ENCODE data around the gene ZSCAN4. TPM values are rescaled to one million over a fixed set of nuclear protein-coding genes. Genes with fewer than 3 reads are reported as not detected.

The ZSCAN4 gene
- not detected for total RNA-seq

GRCh38 chr19:57668635-57669034 is at the start of gene ZSCAN4:
Gene ZSCAN4, plus strand, starts transcription at chr19:57668935. Its CDS starts 7,211 bp downstream, at chr19:57676146.
- intact Hi-C loops (cut with micrococcal nuclease): no loop called here
- no peaks in the 10 kb centered on the region for H3K36me3 Mint-ChIP-seq (ENCODE audit: low read depth)
- CTCF ChIA-PET: no interaction called here
- no peak within 1 kb of the TSS for H3K4me3 Mint-ChIP-seq
- H3K9me3 Mint-ChIP-seq: peaks cover 8% of the 10 kb centered on the region
- peaks cover 42% of the 10 kb centered on the region for H3K27me3 Mint-ChIP-seq (ENCODE audit: low read depth)
- DNase-seq: no peak
- no peak within 1 kb of the TSS for H3K27ac Mint-ChIP-seq
- peaks cover 2% of the 10 kb centered on the region for H3K4me1 Mint-ChIP-seq (ENCODE audit: low read depth)

GRCh38 chr19:57620673-57621348 is 47.9 kb upstream of the ZSCAN4 start:
- intact Hi-C loops (cut with micrococcal nuclease): no loop called here
- Mint-ChIP-seq H3K27me3 (ENCODE audit: low read depth) (no peaks in the 10 kb centered on the region), H3K4me3 (no peak overlapping the region), H3K36me3 (ENCODE audit: low read depth) (peaks cover 92% of the 10 kb centered on the region), H3K4me1 (ENCODE audit: low read depth) (peaks cover 9% of the 10 kb centered on the region), H3K9me3 (peaks cover 89% of the 10 kb centered on the region), H3K27ac (no peak overlapping the region)
- CTCF ChIA-PET: no interaction called here
- DNase-seq: no peak

DNA sequence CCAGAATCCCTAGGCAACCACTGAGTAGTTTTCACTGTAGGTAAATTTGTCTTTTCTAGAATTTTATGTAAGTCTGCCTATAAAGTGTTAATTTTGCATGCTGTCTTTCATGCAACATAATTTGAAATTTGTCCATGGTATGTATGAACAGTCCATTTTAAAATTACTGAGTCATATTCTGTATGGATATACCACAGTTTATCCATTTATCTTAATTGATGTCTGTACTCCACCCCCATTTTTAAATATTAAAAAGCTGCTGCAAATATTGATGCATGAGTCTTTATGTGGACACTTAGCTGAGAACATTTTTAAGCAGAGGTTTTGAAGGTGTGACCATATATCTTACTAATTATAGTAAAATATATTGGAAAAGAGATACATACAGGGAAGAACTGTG is 45.6 kb upstream of the ZSCAN4 start:
- peaks cover 77% of the 10 kb centered on the region for H3K9me3 Mint-ChIP-seq
- H3K4me3 Mint-ChIP-seq: no peak overlapping the region
- no peak overlapping the region for H3K27ac Mint-ChIP-seq
- H3K36me3 Mint-ChIP-seq (ENCODE audit: low read depth): peaks cover 71% of the 10 kb centered on the region
- intact Hi-C loops (cut with micrococcal nuclease): no loop called here
- H3K4me1 Mint-ChIP-seq (ENCODE audit: low read depth): no peaks in the 10 kb centered on the region
- no peak for DNase-seq
- no peaks in the 10 kb centered on the region for H3K27me3 Mint-ChIP-seq (ENCODE audit: low read depth)
- CTCF ChIA-PET: no interaction called here

DNA sequence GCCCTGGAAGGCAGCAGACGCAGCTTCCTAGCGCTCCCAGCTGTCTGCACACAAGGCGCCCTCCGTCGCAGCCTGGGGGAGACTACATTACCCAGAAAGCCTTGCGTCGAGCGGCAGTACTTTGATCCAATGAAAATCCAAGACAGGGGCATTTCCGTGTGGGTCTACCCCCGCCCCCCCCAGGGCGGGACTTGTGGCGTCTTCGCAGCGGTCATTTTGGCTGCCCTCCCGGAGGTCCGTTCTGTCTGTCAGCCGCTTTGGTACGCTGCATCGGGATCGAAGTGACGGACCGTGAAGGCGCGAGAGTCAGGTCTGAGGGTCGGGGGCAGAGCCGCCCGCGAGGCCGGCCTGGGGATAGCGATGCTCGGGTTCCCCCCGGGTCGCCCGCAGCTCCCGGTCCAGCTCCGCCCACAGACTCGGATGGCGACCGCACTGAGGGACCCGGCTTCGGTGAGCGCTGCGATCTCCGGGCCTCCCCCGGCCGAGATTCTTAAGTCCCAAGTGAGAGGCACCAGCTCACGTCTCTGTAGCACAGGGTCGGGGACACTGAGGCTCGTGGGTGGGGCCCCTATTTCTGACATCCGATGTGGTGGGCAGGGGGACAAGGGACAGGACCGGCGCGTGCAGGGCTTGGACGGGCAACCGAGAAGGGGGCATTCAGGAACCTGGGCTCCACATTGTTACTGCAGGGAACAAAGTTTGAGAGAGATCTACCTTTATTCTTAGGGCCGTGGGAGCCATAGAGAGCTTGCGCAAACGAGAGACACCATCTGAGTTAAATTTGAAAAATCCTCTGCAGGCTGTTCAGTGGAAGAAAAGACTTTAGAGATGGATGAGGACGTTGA is 35.5 kb upstream of the ZSCAN4 start, which contains the start of gene ZNF211:
TSS of gene ZNF211 (plus strand) at position 182 of the 845 bp plus-strand sequence. CDS start at position 361, 179 bp downstream.
- H3K9me3 Mint-ChIP-seq: peaks cover 35% of the 10 kb centered on the region
- H3K27me3 Mint-ChIP-seq (ENCODE audit: low read depth): no peaks in the 10 kb centered on the region
- intact Hi-C loops (cut with micrococcal nuclease): loop anchor here (1.0 to 5.0 kb wide), 7 partner anchors 19 to 222 kb away; partner anchors contain the start of genes ZNF134, ZNF17, ZNF416 and ZNF549
- peak within 1 kb of the TSS; percentile 87 for H3K4me3 Mint-ChIP-seq
- peaks cover 40% of the 10 kb centered on the region for H3K36me3 Mint-ChIP-seq (ENCODE audit: low read depth)
- peak within 1 kb of the TSS; percentile 72 for H3K27ac Mint-ChIP-seq
- DNase-seq: peak; percentile 91
- peaks cover 18% of the 10 kb centered on the region for H3K4me1 Mint-ChIP-seq (ENCODE audit: low read depth)
- CTCF ChIA-PET: no interaction called here

GRCh38 chr19:57633832-57634131 is 35.0 kb upstream of the ZSCAN4 start:
- Mint-ChIP-seq H3K4me3 (peak overlapping the region; percentile 87), H3K36me3 (ENCODE audit: low read depth) (peaks cover 46% of the 10 kb centered on the region), H3K27me3 (ENCODE audit: low read depth) (no peaks in the 10 kb centered on the region), H3K4me1 (ENCODE audit: low read depth) (peaks cover 18% of the 10 kb centered on the region), H3K27ac (peak overlapping the region; percentile 72), H3K9me3 (peaks cover 37% of the 10 kb centered on the region)
- intact Hi-C loops (cut with micrococcal nuclease): loop anchor here (1.0 to 5.0 kb wide), 7 partner anchors 19 to 222 kb away; partner anchors contain the start of genes ZNF134, ZNF17, ZNF416 and ZNF549
- DNase-seq: no peak
- CTCF ChIA-PET: no interaction called here

DNA sequence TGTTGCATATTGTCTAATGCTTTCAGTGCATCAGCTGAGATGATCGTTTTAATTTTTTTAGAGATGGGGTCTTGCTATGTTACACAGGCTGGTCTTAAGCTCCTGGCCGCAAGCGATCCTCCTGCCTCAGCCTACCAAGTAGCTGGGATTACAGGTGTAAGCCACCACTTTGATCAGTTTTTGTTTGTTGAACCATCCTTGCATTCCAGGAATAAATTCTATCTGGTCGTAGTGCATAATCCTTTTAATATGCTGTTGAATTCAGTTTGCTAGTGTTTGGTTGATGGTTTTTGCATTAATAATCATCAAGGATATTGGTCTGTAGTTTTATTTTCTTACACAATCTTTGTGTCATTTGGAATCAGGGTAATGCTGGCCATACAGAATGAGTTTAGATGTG is 31.4 kb upstream of the ZSCAN4 start:
- intact Hi-C loops (cut with micrococcal nuclease): no loop called here
- Mint-ChIP-seq H3K4me3 (no peak overlapping the region), H3K9me3 (peaks cover 63% of the 10 kb centered on the region)

GRCh38 chr19:57641715-57642234 is 27.0 kb upstream of the ZSCAN4 start:
- Mint-ChIP-seq H3K27me3 (ENCODE audit: low read depth) (no peaks in the 10 kb centered on the region), H3K27ac (no peak overlapping the region), H3K36me3 (ENCODE audit: low read depth) (peaks cover 69% of the 10 kb centered on the region), H3K9me3 (peaks cover 68% of the 10 kb centered on the region), H3K4me1 (ENCODE audit: low read depth) (no peaks in the 10 kb centered on the region), H3K4me3 (no peak overlapping the region)
- DNase-seq: no peak
- intact Hi-C loops (cut with micrococcal nuclease): no loop called here
- CTCF ChIA-PET: no interaction called here

More for the DNA sequence above, 31.4 kb upstream of the ZSCAN4 start:
- no peak for DNase-seq
- H3K4me1 Mint-ChIP-seq (ENCODE audit: low read depth): peaks cover 18% of the 10 kb centered on the region
- CTCF ChIA-PET: no interaction called here
- no peaks in the 10 kb centered on the region for H3K27me3 Mint-ChIP-seq (ENCODE audit: low read depth)
- H3K27ac Mint-ChIP-seq: no peak overlapping the region
- peaks cover 76% of the 10 kb centered on the region for H3K36me3 Mint-ChIP-seq (ENCODE audit: low read depth)

- CTCF ChIA-PET: no interaction called here
- H3K27me3 Mint-ChIP-seq (ENCODE audit: low read depth): no peaks in the 10 kb centered on the region
- peaks cover 65% of the 10 kb centered on the region for H3K9me3 Mint-ChIP-seq
- H3K4me3 Mint-ChIP-seq: no peak overlapping the region
- H3K27ac Mint-ChIP-seq: no peak overlapping the region
- no peaks in the 10 kb centered on the region for H3K4me1 Mint-ChIP-seq (ENCODE audit: low read depth)
- intact Hi-C loops (cut with micrococcal nuclease): no loop called here
- DNase-seq: no peak
- H3K36me3 Mint-ChIP-seq (ENCODE audit: low read depth): peaks cover 62% of the 10 kb centered on the region
Observed at GRCh38 chr19:57642396-57643046, 26.2 kb upstream of the ZSCAN4 start.

GRCh38 chr19:57643734-57644133 is 25.0 kb upstream of the ZSCAN4 start:
- Mint-ChIP-seq H3K4me1 (ENCODE audit: low read depth) (no peaks in the 10 kb centered on the region), H3K9me3 (peaks cover 67% of the 10 kb centered on the region), H3K36me3 (ENCODE audit: low read depth) (peaks cover 53% of the 10 kb centered on the region), H3K4me3 (no peak overlapping the region), H3K27ac (no peak overlapping the region), H3K27me3 (ENCODE audit: low read depth) (no peaks in the 10 kb centered on the region)
- no peak for DNase-seq
- CTCF ChIA-PET: no interaction called here
- intact Hi-C loops (cut with micrococcal nuclease): no loop called here

GRCh38 chr19:57648331-57649003 is 20.3 kb upstream of the ZSCAN4 start:
- Mint-ChIP-seq H3K9me3 (peaks cover 49% of the 10 kb centered on the region), H3K4me1 (ENCODE audit: low read depth) (peaks cover 3% of the 10 kb centered on the region), H3K27ac (no peak overlapping the region), H3K36me3 (ENCODE audit: low read depth) (peaks cover 27% of the 10 kb centered on the region), H3K27me3 (ENCODE audit: low read depth) (peaks cover 5% of the 10 kb centered on the region), H3K4me3 (no peak overlapping the region)
- CTCF ChIA-PET: no interaction called here
- intact Hi-C loops (cut with micrococcal nuclease): no loop called here
- no peak for DNase-seq

GRCh38 chr19:57651654-57651996 is 17.1 kb upstream of the ZSCAN4 start:
- DNase-seq: no peak
- Mint-ChIP-seq H3K27me3 (ENCODE audit: low read depth) (peaks cover 28% of the 10 kb centered on the region), H3K9me3 (peaks cover 62% of the 10 kb centered on the region), H3K4me3 (no peak overlapping the region), H3K4me1 (ENCODE audit: low read depth) (peaks cover 3% of the 10 kb centered on the region), H3K27ac (no peak overlapping the region), H3K36me3 (ENCODE audit: low read depth) (peaks cover 32% of the 10 kb centered on the region)
- intact Hi-C loops (cut with micrococcal nuclease): no loop called here
- CTCF ChIA-PET: no interaction called here

DNA sequence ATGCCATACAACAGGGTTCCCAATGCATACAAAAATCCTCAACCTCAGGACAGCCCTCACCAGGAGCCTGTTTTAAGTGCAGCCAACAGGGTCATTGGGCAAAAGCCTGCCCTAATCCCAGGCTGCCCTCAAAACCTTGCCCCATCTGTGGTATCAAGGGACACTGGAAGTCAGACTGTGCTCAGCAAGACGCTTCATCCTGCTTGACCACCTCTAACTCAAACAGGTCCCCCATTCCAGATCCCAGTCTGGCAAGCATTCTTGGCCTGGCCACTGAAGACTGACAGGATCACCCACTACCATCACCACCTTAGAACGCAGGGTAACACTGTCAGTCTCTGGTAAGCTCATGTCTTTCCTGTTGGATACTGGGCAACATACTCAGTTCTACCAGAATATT is 15.0 kb upstream of the ZSCAN4 start:
- Mint-ChIP-seq H3K4me1 (ENCODE audit: low read depth) (peaks cover 3% of the 10 kb centered on the region), H3K36me3 (ENCODE audit: low read depth) (peaks cover 32% of the 10 kb centered on the region), H3K4me3 (no peak overlapping the region), H3K27ac (no peak overlapping the region), H3K27me3 (ENCODE audit: low read depth) (peaks cover 33% of the 10 kb centered on the region), H3K9me3 (peaks cover 48% of the 10 kb centered on the region)
- DNase-seq: no peak
- CTCF ChIA-PET: no interaction called here
- intact Hi-C loops (cut with micrococcal nuclease): no loop called here

Measured in activated naive CD4-positive, alpha-beta T cell treated with anti-CD3 and anti-CD28 coated beads for 36 hours (primary cell).